NCI-H1417 (cell line): ENCODE measurements around the gene TNFRSF4.
"Not testable (repeated sequence)": the region's sequence is repeated elsewhere in the genome, so short reads cannot be mapped to it uniquely, and the experiment has no call there.

ENCODE experiments used
- DNase-seq, 3 experiments: peaks; one replicate each; lab custom pipeline; 2025; lab: John Stamatoyannopoulos, UW

TNFRSF4 gene

GRCh38 chr1:1213345-1214265 lies at the start of gene TNFRSF4:
TNFRSF4 (minus strand) TSS chr1:1214153; CDS start chr1:1214127, 26 bp downstream.
- no peak for DNase-seq

DNA sequence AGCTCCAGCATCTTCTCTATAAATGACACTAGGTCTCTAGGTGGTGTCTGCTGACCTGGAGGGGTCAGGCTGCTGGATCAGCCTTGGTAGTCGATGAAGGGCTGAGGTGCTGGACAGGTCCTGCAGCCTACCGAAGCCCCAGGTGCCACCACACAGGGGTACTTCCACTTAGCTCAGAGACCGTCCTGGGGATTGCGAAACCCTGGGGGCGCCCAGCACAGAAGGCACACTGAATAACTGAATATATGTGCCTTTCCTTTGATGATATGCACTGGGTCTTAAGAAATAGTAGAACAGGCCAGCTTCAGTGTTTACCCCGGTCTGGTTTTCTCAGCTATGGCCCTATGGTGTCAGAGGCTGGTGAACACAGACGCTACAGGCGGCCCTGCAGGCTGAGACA lies 48.8 kb upstream of the TNFRSF4 start:
- no peak for DNase-seq

- DNase-seq = no peak
Measured at GRCh38 chr1:1262071-1262470, 48.1 kb upstream of the TNFRSF4 start.

- no peak for DNase-seq
Measured at GRCh38 chr1:1260843-1261560, 47.0 kb upstream of the TNFRSF4 start.

- DNase-seq = peak in 2 of 3 experiments; percentile 44 to 69
Measured at GRCh38 chr1:1259951-1260600, 46.1 kb upstream of the TNFRSF4 start.

- DNase-seq = no peak
Measured at GRCh38 chr1:1259540-1259939, 45.6 kb upstream of the TNFRSF4 start.

GRCh38 chr1:1259119-1259488 lies 45.2 kb upstream of the TNFRSF4 start:
- no peak for DNase-seq

DNA sequence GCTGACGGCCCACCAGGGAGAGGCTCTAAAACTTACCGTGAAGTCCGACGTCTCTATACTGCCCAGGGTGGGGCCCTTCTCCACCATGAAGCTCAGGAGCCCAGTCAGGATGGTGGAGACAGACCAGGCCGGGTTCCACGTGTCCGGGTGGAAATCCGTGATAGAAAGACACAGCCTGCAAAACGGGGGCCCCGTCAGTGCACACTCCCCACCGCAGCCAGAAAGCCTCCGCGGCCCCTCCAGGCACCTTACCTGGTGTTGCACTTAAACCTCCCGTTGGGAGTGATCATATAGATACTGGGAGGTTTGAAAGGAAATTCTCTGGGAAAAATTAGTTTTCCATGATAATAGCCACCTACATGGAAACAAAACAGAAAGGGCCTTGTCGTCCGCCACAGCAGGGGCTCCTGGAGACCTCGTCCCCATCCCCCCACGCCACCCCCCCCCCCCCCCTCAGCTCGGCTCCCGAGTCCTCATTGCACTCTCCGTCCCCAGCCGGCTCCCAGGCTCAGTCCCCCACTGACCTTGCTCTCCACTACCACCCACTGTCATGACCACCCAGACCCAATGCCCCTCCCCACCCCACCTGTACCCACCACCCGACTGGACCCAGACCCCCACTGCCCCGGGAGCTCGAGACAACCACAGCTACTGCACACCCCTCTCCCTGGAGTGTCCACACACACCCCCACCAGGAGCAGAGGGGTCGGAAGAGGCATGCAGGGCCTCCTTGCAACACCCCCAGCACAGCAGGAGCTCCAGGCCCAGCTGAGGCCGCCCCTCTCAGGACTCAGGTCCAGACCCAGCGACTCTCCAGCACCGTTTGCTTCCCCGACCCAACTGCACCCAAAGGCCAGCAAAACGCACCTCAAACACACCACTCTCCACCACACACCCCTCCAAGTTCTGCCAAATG lies 43.3 kb upstream of the TNFRSF4 start:
- no peak for DNase-seq

DNA sequence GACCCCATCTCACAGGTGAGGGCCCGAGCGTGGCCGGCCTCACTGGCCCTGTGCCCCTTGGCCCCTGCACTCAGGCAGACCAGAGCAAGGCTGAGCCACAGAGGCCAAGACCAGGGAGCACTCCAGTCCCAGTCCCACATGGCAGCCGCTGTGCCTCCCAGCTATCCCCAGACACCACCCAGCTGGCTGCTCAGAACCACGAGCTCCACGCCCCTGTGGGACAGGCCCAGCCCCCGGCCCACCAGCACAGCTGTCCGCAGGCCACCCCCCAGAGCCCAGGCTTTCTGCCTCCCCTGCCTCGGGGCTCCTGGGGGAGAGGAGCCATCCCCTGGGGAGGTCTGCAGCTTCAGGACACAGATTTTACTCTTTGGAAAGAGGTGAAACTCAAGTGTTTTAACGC lies 41.7 kb upstream of the TNFRSF4 start:
- DNase-seq = no peak

GRCh38 chr1:1255078-1255477 lies 41.1 kb upstream of the TNFRSF4 start:
- DNase-seq = no peak

DNA sequence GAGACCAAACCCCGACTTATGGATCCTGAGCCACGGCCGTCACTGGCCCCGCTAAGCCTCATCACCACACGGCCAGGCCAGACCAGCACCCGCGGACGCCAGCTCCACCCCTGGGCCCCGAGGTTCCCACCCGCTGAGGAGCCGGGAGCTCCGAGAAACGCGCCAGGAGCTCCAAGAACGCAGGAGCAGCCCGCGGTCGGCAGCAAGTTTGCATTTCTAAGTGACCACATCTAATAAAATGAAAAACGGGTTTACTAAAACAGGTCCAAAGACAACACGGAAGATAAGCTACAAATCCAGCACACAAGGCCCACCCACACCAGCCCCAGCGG lies 40.7 kb upstream of the TNFRSF4 start:
- no peak for DNase-seq

- no peak for DNase-seq
Measured at GRCh38 chr1:1253972-1254666, 40.2 kb upstream of the TNFRSF4 start.

DNA sequence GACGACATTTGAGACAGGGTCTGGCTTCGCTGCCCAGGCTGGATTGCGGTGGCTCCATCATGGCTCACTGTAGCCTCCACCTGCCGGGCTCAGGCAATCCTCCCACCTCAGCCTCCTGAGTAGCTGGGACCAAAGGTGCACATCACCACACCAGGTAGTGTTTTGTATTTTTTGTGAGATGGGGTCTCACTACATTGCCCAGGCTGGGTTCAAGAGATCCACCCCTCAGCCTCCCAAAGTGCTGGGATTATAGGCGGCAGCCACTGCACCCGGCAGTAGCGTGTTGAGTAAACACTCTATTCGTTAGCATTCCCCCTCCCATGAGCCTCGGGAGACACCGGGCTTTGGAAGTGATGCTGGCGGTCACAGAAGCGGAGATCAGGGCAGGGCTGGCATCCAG lies 39.4 kb upstream of the TNFRSF4 start:
- no peak for DNase-seq

DNA sequence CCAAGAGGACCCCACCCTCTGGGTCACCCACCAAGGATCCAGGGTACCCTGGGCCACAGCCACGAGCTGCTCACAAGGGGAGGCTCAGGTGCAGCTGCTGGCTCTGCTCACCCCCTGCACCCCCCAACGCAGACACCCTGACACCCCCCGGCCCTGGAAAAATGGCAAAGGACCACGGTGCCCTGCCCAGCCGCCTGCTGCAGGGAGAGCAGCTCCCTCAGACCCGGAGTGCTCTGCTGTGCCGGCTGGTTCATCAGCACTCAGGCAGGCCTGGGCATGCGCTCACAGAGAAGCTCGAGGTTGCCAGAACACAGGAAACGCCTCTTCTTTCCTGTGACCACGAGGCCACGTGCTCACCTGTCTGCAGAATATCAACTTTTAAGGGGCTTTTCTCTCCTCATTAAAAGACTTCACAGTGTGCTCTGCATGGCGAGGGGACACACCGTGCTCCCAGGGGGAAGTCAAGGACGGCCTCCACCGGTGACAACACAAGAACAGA lies 36.9 kb upstream of the TNFRSF4 start:
- peak in 2 of 3 experiments; percentile 55 to 66 for DNase-seq

- DNase-seq = not testable (repeated sequence)
Measured at GRCh38 chr1:1248009-1248913, 34.3 kb upstream of the TNFRSF4 start.

DNA sequence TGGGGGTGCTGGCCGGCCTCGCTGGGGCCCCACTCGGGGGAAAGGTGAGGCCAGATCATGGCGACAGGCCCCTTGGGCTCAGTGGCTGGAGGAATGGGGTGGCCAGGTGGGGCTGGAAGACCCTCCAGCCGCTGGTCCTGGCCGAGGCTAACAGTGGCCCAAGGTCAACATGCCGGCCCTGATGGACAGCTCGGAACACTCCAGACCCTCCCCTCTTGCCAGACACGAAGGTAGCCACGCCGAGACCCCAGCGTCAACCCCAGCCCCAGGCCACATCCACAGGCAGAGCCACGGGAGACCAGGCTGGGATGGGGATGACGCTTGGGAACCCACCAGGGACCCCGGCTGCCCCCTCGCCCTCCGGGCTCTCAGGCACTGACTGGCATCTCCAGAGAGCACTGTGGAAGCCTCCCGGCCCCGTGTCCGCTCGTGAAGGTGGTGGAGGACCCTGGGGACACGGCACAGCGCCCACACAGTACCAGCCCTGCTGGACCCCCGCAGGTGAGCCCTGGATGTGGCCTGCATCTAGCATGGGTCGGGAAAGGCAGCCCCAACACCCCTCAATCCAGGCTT lies 33.5 kb upstream of the TNFRSF4 start:
- no peak for DNase-seq

DNA sequence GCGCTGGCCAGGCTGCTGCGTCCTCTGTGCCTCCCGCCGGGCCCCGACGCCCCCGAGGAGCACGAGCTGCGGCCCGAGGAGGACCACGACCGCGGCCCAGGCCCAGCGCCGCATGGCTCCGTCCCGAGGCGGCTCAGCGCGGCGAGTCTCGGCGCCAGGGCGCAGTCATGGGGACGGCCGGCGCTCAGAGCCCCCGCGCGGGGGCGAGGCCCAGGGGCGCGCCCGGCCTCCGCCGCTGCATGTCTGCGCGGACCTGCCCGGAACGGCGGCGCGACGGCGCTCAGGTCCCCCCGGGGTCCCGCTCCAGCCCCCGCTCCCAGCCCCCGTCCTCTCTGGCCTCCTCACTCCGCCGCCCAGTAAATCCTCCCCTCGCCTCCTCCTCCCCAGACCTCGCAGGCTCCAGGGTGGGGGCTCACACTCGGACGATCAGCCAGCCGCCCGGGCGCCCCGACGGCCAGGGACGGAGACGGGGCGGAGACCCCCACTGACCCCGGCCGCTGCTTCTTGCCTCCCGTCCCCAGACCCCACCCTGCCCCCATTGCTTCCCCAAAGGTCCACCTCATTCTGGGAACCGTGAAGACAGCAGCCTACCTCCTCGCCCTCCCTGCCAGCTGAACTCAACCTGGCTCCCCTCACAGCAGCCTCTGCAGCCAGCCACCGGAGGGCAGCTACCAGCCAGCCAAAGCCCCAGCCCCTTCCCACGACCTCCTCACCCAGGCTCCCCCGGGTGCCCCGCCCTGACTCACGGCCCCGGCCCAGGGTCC lies 32.8 kb upstream of the TNFRSF4 start, which contains the start of gene C1QTNF12:
C1QTNF12 (minus strand) TSS at position 146 of the 764 bp plus-strand sequence; CDS start at position 114, 32 bp downstream.
- no peak for DNase-seq

DNA sequence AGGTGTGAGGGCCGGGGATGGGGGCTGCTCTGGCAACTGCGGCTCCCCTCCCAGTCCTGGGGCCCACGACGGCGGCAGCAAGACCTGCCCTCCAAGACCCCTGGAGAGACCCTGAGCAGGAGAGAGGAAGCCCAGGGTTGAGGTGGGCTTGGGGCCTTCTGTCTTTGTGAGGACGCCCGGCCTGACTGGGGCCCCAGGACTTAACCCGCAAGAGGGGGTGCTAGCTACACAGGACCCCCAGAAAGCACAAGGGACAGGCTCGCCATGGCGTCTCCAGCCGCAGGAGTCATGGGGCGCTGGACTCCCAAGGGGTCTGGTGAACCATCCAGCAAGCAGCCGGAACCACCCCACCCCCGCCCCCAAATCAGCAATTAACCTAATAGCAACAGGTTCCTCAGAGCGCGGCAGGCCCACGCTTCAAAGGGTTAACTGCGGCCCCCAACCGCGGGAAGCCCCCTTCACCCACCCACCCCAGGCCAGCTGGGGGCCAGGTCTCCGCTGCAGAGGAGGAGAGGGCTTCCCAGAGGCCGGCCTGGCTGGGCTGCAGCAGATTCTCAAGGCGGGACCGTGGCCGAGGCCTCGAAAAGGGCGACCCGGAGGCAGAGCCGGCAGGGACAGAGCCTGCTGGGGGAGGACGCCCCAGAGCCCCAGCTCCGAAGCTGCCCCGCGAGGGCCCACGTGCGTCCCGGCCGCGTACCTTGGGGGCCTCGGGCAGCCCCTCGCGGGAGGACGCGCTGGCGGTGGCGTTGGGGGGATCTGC lies 32.0 kb upstream of the TNFRSF4 start:
- DNase-seq = no peak
